ENCODE data around the gene RAPGEF2.
"Not testable (repeated sequence)": the region's sequence is repeated elsewhere in the genome, so short reads cannot be mapped to it uniquely, and the experiment has no call there.

Gene RAPGEF2

GRCh38 chr4:159098482-159099127, 4.3 kb upstream of the RAPGEF2 start:
- no peak for DNase-seq (ENCODE audit: low spot score)

- no peak for DNase-seq (ENCODE audit: low spot score)
Observed at GRCh38 chr4:159101988-159102621, 774 bp upstream of the RAPGEF2 start.

GRCh38 chr4:159103384-159103990, 608 bp downstream of the RAPGEF2 start:
- peak; percentile 60 for DNase-seq (ENCODE audit: low spot score)

GRCh38 chr4:159104694-159105414, 2.0 kb downstream of the RAPGEF2 start:
- peak; percentile 71 for DNase-seq (ENCODE audit: low spot score)

GRCh38 chr4:159105761-159106243, 2.9 kb downstream of the RAPGEF2 start:
- DNase-seq (ENCODE audit: low spot score) = peak; percentile 75

GRCh38 chr4:159106636-159107035, 3.8 kb downstream of the RAPGEF2 start:
- no peak for DNase-seq (ENCODE audit: low spot score)

GRCh38 chr4:159107203-159107925, 4.5 kb downstream of the RAPGEF2 start:
- DNase-seq (ENCODE audit: low spot score) = no peak

- no peak for DNase-seq (ENCODE audit: low spot score)
Observed at GRCh38 chr4:159108124-159108523, 5.2 kb downstream of the RAPGEF2 start.

- no peak for DNase-seq (ENCODE audit: low spot score)
Observed at GRCh38 chr4:159110961-159111360, 8.1 kb downstream of the RAPGEF2 start.

- no peak for DNase-seq (ENCODE audit: low spot score)
Observed at GRCh38 chr4:159111416-159111815, 8.5 kb downstream of the RAPGEF2 start.

- not testable (repeated sequence) for DNase-seq (ENCODE audit: low spot score)
Observed at GRCh38 chr4:159113366-159113765, 10.5 kb downstream of the RAPGEF2 start.

GRCh38 chr4:159116098-159116497, 13.2 kb downstream of the RAPGEF2 start:
- DNase-seq (ENCODE audit: low spot score) = not testable (repeated sequence)

GRCh38 chr4:159116693-159117092, 13.8 kb downstream of the RAPGEF2 start:
- not testable (repeated sequence) for DNase-seq (ENCODE audit: low spot score)

GRCh38 chr4:159117564-159117963, 14.7 kb downstream of the RAPGEF2 start:
- DNase-seq (ENCODE audit: low spot score) = no peak

- DNase-seq (ENCODE audit: low spot score) = peak; percentile 47
Observed at GRCh38 chr4:159117968-159118367, 15.1 kb downstream of the RAPGEF2 start.

GRCh38 chr4:159121371-159121770, 18.5 kb downstream of the RAPGEF2 start:
- DNase-seq (ENCODE audit: low spot score) = no peak

GRCh38 chr4:159126716-159127115, 23.8 kb downstream of the RAPGEF2 start:
- DNase-seq (ENCODE audit: low spot score) = peak; percentile 8

GRCh38 chr4:159127745-159128518, 25.1 kb downstream of the RAPGEF2 start:
- no peak for DNase-seq (ENCODE audit: low spot score)

- peak; percentile 7 for DNase-seq (ENCODE audit: low spot score)
Observed at GRCh38 chr4:159129814-159130550, 27.1 kb downstream of the RAPGEF2 start.

- no peak for DNase-seq (ENCODE audit: low spot score)
Observed at GRCh38 chr4:159131564-159131963, 28.7 kb downstream of the RAPGEF2 start.
